Activated CD4-positive, alpha-beta T cell treated with anti-CD3 and anti-CD28 coated beads, Interleukin-2, amount 10 ng/mL, durations not matched to agents 7 days and 5 days (primary cell): ENCODE measurements around the gene LMTK2. TPM values are rescaled to one million over a fixed set of nuclear protein-coding genes. Genes with fewer than 3 reads are reported as not detected.
A peak's percentile ranks its signal among the peaks of the same experiment; 100 is the strongest.

Experiments
- CTCF ChIA-PET: fragments of 350-600 bp; sonication (Branson Sonifier 250); formaldehyde crosslinking; loops from one replicate; lab custom pipeline; 2021; ENCODE audit warnings: antibody characterized with exemption; lab: Charles Lee
- POLR2A ChIA-PET: fragments of 350-600 bp; sonication (Branson Sonifier 250); formaldehyde crosslinking; loops from one replicate; lab custom pipeline; 2021; ENCODE audit warnings: antibody characterized with exemption; lab: Charles Lee
- DNase-seq: peaks from one replicate; pipeline ENCODE4 v3.0.0-alpha.2; 2020
- H3K27ac Mint-ChIP-seq: one replicate; pipeline ENCODE4 v1.8.0; 2021; ENCODE audit warnings: mild to moderate bottlenecking, moderate library complexity, mixed read lengths
- H3K27me3 Mint-ChIP-seq: one replicate; pipeline ENCODE4 v1.8.0; 2021; ENCODE audit warnings: mixed read lengths
- H3K36me3 Mint-ChIP-seq: one replicate; pipeline ENCODE4 v1.8.0; 2021; ENCODE audit warnings: low read depth, mixed read lengths
- H3K4me1 Mint-ChIP-seq: one replicate; pipeline ENCODE4 v1.8.0; 2021; ENCODE audit warnings: mixed read lengths
- H3K4me3 Mint-ChIP-seq: one replicate; pipeline ENCODE4 v1.8.0; 2021; ENCODE audit warnings: mild to moderate bottlenecking, moderate library complexity, mixed read lengths
- H3K9me3 Mint-ChIP-seq: one replicate; pipeline ENCODE4 v1.8.0; 2021; ENCODE audit warnings: mixed read lengths
- total RNA-seq, 2 experiments: library from RNA; stranded (reverse); gene quantifications; one replicate each; pipeline ENCODE4 v1.2.3, GENCODE V29; 2021

LMTK2 gene
- total RNA-seq = 10 to 100 TPM; 12.8 to 15.5 TPM

- CTCF ChIA-PET = interaction anchor here (0.6 to 1.7 kb wide), 11 partner anchors 10 to 149 kb away, joined by 3 to 10 read pairs (median 4); no protein-coding TSS in a partner anchor
- peak within 1 kb of the TSS; percentile 97 for H3K4me3 Mint-ChIP-seq
- peak; percentile 95 for DNase-seq
- peaks cover 20% of the 10 kb centered on the region for H3K4me1 Mint-ChIP-seq
- POLR2A ChIA-PET = no interaction called here
- H3K27me3 Mint-ChIP-seq = no peaks in the 10 kb centered on the region
- H3K36me3 Mint-ChIP-seq = no peaks in the 10 kb centered on the region
- peaks cover 6% of the 10 kb centered on the region for H3K9me3 Mint-ChIP-seq
- H3K27ac Mint-ChIP-seq = peak within 1 kb of the TSS; percentile 93
Measured at GRCh38 chr7:98106647-98107312, at the start of gene LMTK2. Gene LMTK2 (plus strand): TSS chr7:98106862. CDS start chr7:98107178, 316 bp downstream.

GRCh38 chr7:98057157-98057556 is 49.5 kb upstream of the LMTK2 start:
- no peaks in the 10 kb centered on the region for H3K36me3 Mint-ChIP-seq
- H3K4me1 Mint-ChIP-seq = no peaks in the 10 kb centered on the region
- no peak for DNase-seq
- H3K4me3 Mint-ChIP-seq = no peak overlapping the region
- POLR2A ChIA-PET = no interaction called here
- no peaks in the 10 kb centered on the region for H3K9me3 Mint-ChIP-seq
- peak overlapping the region; percentile 80 for H3K27ac Mint-ChIP-seq
- H3K27me3 Mint-ChIP-seq = peaks cover 2% of the 10 kb centered on the region
- CTCF ChIA-PET = interaction anchor here (1.6 kb wide), 1 partner anchor 20 kb away, joined by 4 read pairs; no protein-coding TSS in a partner anchor

GRCh38 chr7:98058186-98058585 is 48.5 kb upstream of the LMTK2 start:
- no peak for DNase-seq
- H3K27me3 Mint-ChIP-seq = peaks cover 2% of the 10 kb centered on the region
- no peaks in the 10 kb centered on the region for H3K36me3 Mint-ChIP-seq
- POLR2A ChIA-PET = no interaction called here
- H3K9me3 Mint-ChIP-seq = no peaks in the 10 kb centered on the region
- H3K4me3 Mint-ChIP-seq = no peak overlapping the region
- H3K4me1 Mint-ChIP-seq = no peaks in the 10 kb centered on the region
- no peak overlapping the region for H3K27ac Mint-ChIP-seq
- CTCF ChIA-PET = interaction anchor here (1.6 kb wide), 1 partner anchor 19 kb away, joined by 4 read pairs; no protein-coding TSS in a partner anchor

DNA sequence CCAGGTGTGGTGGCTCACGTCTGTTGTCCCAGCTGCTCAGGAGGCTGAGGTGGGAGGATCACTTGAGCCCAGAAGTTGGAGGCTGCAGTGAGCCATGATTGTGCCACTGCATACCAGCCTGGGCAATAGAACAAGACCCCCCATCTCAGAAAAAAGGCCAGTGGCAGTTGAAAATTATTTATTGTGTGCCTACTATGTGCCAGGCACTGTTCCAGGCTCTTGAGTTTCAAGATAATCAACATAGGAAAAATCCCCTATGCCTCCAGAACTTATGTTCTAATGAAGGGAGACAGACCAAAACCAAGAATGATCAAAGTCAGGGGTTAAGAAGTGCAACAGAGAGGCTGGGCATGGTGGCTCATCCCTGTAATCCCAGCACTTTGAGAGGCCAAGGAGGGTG is 42.4 kb upstream of the LMTK2 start:
- H3K4me1 Mint-ChIP-seq = no peaks in the 10 kb centered on the region
- no peak for DNase-seq
- ChIA-PET POLR2A (no interaction called here), CTCF (interaction anchor here (0.6 kb wide), 1 partner anchor 814 kb away, joined by 4 read pairs; the partner anchor contains the start of gene TRRAP)
- H3K9me3 Mint-ChIP-seq = no peaks in the 10 kb centered on the region
- no peak overlapping the region for H3K4me3 Mint-ChIP-seq
- no peaks in the 10 kb centered on the region for H3K36me3 Mint-ChIP-seq
- H3K27ac Mint-ChIP-seq = no peak overlapping the region
- no peaks in the 10 kb centered on the region for H3K27me3 Mint-ChIP-seq

DNA sequence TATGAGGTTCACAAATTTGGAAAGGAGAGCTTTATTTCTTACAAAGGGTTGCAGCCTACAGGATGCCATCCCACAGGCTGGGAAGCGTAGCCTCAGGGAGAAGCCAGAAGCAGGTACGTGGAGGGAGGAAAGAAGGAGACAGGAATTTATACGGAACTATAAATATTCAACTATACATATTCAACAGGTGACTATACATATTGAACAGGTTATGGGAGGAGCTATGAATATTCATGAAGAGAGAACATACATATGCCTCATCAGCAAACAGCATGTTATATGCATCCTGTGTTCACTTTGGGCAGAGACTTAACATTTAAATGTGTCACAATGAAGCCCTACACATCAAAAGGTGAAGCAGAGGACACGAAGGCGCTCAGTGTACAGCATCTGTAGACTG is 40.5 kb upstream of the LMTK2 start:
- no peaks in the 10 kb centered on the region for H3K27me3 Mint-ChIP-seq
- ChIA-PET POLR2A (no interaction called here), CTCF (no interaction called here)
- no peaks in the 10 kb centered on the region for H3K9me3 Mint-ChIP-seq
- DNase-seq = no peak
- H3K36me3 Mint-ChIP-seq = no peaks in the 10 kb centered on the region
- no peak overlapping the region for H3K27ac Mint-ChIP-seq
- H3K4me3 Mint-ChIP-seq = no peak overlapping the region
- no peaks in the 10 kb centered on the region for H3K4me1 Mint-ChIP-seq

- no peaks in the 10 kb centered on the region for H3K27me3 Mint-ChIP-seq
- H3K4me3 Mint-ChIP-seq = no peak overlapping the region
- no peaks in the 10 kb centered on the region for H3K36me3 Mint-ChIP-seq
- H3K27ac Mint-ChIP-seq = no peak overlapping the region
- H3K4me1 Mint-ChIP-seq = no peaks in the 10 kb centered on the region
- ChIA-PET CTCF (no interaction called here), POLR2A (no interaction called here)
- no peaks in the 10 kb centered on the region for H3K9me3 Mint-ChIP-seq
- DNase-seq = no peak
Measured at GRCh38 chr7:98066934-98067507, 39.6 kb upstream of the LMTK2 start.

GRCh38 chr7:98073047-98073446 is 33.6 kb upstream of the LMTK2 start:
- Mint-ChIP-seq H3K27ac (no peak overlapping the region), H3K9me3 (no peaks in the 10 kb centered on the region), H3K4me1 (no peaks in the 10 kb centered on the region), H3K4me3 (no peak overlapping the region), H3K27me3 (no peaks in the 10 kb centered on the region), H3K36me3 (no peaks in the 10 kb centered on the region)
- ChIA-PET POLR2A (no interaction called here), CTCF (no interaction called here)
- no peak for DNase-seq

DNA sequence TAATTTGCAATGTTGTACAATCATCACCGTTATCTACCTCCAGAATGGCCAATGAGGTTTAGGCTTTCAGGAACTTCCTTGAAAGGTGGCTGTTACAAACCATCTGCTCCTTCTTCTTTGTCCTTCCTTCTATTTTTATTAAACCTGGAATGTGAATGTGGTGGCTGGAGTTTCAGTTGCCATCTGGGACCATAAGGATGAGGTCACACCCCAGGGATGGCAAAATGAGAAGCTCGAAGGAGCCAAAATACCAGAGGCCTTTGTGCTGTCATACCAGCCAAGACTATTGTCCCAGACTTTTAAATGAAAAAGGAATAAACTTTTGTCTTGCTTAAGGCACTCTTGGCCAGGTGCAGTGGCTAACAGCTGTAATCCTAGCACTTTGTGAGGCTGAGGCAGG is 30.9 kb upstream of the LMTK2 start:
- Mint-ChIP-seq H3K4me1 (no peaks in the 10 kb centered on the region), H3K4me3 (no peak overlapping the region), H3K27ac (no peak overlapping the region), H3K36me3 (no peaks in the 10 kb centered on the region), H3K27me3 (no peaks in the 10 kb centered on the region), H3K9me3 (no peaks in the 10 kb centered on the region)
- CTCF ChIA-PET = interaction anchor here (0.6 kb wide), 1 partner anchor 138 kb away, joined by 5 read pairs; no protein-coding TSS in a partner anchor
- DNase-seq = no peak
- POLR2A ChIA-PET = no interaction called here

DNA sequence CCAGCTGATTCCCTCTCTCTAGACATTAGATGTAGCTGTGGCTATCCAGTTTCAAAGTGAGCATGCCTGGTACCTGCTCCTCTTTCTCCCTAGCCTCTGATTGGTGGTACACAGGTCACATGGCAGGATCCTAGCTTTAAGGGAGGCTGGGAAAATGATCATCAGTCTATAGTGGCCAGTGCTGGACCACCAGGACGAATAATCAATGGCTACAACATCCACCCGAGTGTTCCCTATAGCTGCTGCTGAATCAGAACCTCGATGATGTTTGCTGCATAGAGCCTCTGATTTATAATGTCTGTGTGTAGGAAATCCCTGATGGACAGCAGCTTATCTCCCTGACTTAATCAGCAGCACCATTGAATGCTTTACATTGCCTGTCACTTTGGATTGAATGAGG is 28.9 kb upstream of the LMTK2 start:
- Mint-ChIP-seq H3K9me3 (no peaks in the 10 kb centered on the region), H3K27me3 (no peaks in the 10 kb centered on the region), H3K36me3 (no peaks in the 10 kb centered on the region), H3K4me1 (no peaks in the 10 kb centered on the region), H3K27ac (no peak overlapping the region), H3K4me3 (no peak overlapping the region)
- DNase-seq = no peak
- ChIA-PET CTCF (interaction anchor here (0.7 to 1.5 kb wide), 3 partner anchors 20 to 1624 kb away, joined by 3 to 4 read pairs (median 4); no protein-coding TSS in a partner anchor), POLR2A (no interaction called here)

DNA sequence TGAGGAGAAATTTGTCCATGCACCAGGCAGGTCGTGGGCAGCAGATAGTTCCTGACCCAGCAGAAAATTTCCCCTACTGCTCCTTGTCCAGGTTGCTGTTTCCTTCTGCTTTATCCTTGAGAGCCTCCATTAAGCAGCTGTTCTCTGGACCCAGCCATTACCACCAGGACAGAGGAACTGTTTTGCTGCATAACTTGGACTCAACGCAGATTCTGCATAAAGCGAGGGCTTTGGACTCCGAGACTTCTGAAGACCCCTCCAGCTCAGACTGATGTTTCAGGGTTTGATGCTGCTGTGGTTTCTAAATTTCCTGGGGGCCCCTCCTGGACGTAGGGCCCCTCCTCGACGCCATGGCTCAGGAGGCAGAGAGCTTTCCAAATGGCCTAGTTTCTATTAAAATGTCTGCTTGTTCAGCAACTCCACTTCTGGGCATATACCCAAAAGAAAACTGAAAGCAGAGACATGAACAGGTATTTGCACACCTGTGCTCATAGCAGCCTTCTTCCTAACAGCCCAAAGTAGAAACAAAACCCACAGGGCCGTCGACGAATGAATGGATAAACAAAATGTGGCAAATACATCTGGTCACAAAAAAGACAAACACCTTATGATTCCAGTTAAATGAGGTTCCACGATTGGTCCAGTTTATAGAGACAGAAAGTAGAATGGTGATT is 28.3 kb upstream of the LMTK2 start:
- no peak for DNase-seq
- Mint-ChIP-seq H3K36me3 (no peaks in the 10 kb centered on the region), H3K27ac (no peak overlapping the region), H3K4me3 (no peak overlapping the region), H3K9me3 (no peaks in the 10 kb centered on the region), H3K4me1 (no peaks in the 10 kb centered on the region), H3K27me3 (no peaks in the 10 kb centered on the region)
- POLR2A ChIA-PET = no interaction called here
- CTCF ChIA-PET = no interaction called here

DNA sequence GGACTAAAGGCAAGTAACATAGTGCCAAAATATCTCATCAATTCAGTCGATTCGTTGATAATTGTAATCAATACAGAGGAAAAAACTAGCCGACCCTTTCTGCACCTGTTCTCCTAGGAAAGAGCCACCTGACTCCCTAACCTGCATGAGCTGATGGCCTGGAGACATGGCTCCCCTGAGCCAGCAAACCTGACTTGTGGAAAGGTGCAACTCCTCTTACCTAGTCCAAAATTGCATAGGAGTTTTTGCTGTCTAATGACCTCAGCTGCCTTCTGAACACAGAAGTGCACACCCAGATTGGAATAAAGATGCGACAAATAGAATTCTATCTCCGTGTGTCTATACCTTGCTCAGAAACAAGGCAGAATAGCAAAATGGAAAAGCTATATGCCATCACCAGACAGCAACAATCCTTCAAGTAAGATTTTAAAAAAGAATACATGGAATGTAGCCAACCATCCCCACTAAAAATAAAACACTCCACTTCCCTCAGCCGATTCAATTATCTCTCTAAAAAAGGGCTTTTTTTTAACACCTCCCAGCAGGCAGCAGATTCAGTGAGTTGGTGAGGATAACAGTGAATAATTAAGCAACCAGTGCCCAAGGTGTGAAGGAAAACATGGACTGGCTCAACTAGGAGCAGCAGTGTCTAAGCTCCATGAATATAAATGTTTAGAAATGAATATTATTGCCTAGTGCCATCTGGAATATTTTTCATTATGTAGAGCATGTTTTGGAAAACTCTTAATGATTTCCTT is 26.6 kb upstream of the LMTK2 start:
- no peak overlapping the region for H3K4me3 Mint-ChIP-seq
- no peaks in the 10 kb centered on the region for H3K9me3 Mint-ChIP-seq
- ChIA-PET POLR2A (no interaction called here), CTCF (interaction anchor here (0.6 kb wide), 1 partner anchor 167 kb away, joined by 4 read pairs; no protein-coding TSS in a partner anchor)
- no peaks in the 10 kb centered on the region for H3K4me1 Mint-ChIP-seq
- no peak for DNase-seq
- H3K36me3 Mint-ChIP-seq = no peaks in the 10 kb centered on the region
- H3K27ac Mint-ChIP-seq = no peak overlapping the region
- H3K27me3 Mint-ChIP-seq = peaks cover 2% of the 10 kb centered on the region

- Mint-ChIP-seq H3K27me3 (peaks cover 2% of the 10 kb centered on the region), H3K27ac (no peak overlapping the region), H3K36me3 (no peaks in the 10 kb centered on the region), H3K9me3 (no peaks in the 10 kb centered on the region), H3K4me3 (no peak overlapping the region), H3K4me1 (no peaks in the 10 kb centered on the region)
- no peak for DNase-seq
- CTCF ChIA-PET = no interaction called here
- POLR2A ChIA-PET = no interaction called here
Measured at GRCh38 chr7:98081319-98081718, 25.3 kb upstream of the LMTK2 start.
